K562 (cell line): ENCODE data around the gene KRT8. TPM values are rescaled to one million over a fixed set of nuclear protein-coding genes. Genes with fewer than 3 reads are reported as not detected.
A peak's percentile ranks its signal among the peaks of the same experiment; 100 is the strongest.

Experiments
- CTCFL ChIP-seq: IDR thresholded peaks from 2 replicates; pipeline ENCODE4 v1.6.1; 2011; ENCODE audit warnings: borderline replicate concordance, low read depth, mild to moderate bottlenecking, moderate library complexity, low read length; ENCODE audit not compliant: insufficient read depth, poor library complexity, severe bottlenecking
- HLTF ChIP-seq: fragments of 450-650 bp; IDR thresholded peaks from 2 replicates; pipeline ENCODE4 v1.6.1; 2016
- KDM4B ChIP-seq, 2 experiments: fragments of 450-650 bp in 1 of 2; sonication (generic) in 1 of 2; IDR thresholded peaks; 2 replicates each; pipeline ENCODE4 v1.6.1; 2016 to 2017; ENCODE audit warnings: borderline replicate concordance in 2 of 2, antibody characterized with exemption in 1 of 2, low read depth in 1 of 2, mild to moderate bottlenecking in 1 of 2
- NEUROD1 ChIP-seq: fragments of 150-350 bp; IDR thresholded peaks from 2 replicates; pipeline ENCODE4 v1.6.1; 2014; ENCODE audit warnings: borderline replicate concordance, low read length, low read depth; ENCODE audit not compliant: partially characterized antibody
- NFIC ChIP-seq: fragments of 450-650 bp; IDR thresholded peaks from 2 replicates; pipeline ENCODE4 v1.6.1; 2017; ENCODE audit warnings: mild to moderate bottlenecking, inconsistent platforms
- NR4A1 ChIP-seq, 2 experiments: fragments of 250-450 bp in 1 of 2; fragments of 450-650 bp in 1 of 2; sonication (Bioruptor Pico) in 1 of 2; IDR thresholded peaks; 2 replicates each; pipeline versions ENCODE4 v1.4.0 to v1.6.1; 2016 to 2020; ENCODE audit warnings: mild to moderate bottlenecking in 2 of 2, missing compliant biosample characterization in 1 of 2, missing genetic modification characterization in 1 of 2, moderate library complexity in 1 of 2
- PPARD ChIP-seq: fragments of 250-450 bp; sonication (Bioruptor Pico); IDR thresholded peaks from 2 replicates; pipeline ENCODE4 v1.8.0; 2022; ENCODE audit warnings: inconsistent platforms, mild to moderate bottlenecking, moderate library complexity
- RNF2 ChIP-seq: sonication (generic); IDR thresholded peaks from 2 replicates; pipeline ENCODE4 v1.6.1; 2016
- TFE3 ChIP-seq: fragments of 450-650 bp; formaldehyde crosslinking; IDR thresholded peaks from 2 replicates; pipeline ENCODE4 v1.4.0; 2020; ENCODE audit warnings: mild to moderate bottlenecking, mixed read lengths
- TRIM28 ChIP-seq: fragments of 450-650 bp; IDR thresholded peaks from 2 replicates; pipeline ENCODE4 v1.6.1; 2017
- VEZF1 ChIP-seq: fragments of 200-800 bp; sonication (Bioruptor generic); IDR thresholded peaks from 2 replicates; pipeline ENCODE4 v1.6.1; 2017; ENCODE audit warnings: missing genetic modification characterization, missing compliant biosample characterization
- ZNF76 ChIP-seq: fragments of 250-450 bp; sonication (Bioruptor Pico); IDR thresholded peaks from 2 replicates; pipeline ENCODE4 v1.4.0; 2020; ENCODE audit warnings: mild to moderate bottlenecking, moderate library complexity, borderline replicate concordance
- polyA plus RNA-seq, 8 experiments: library from polyadenylated mRNA; depleted of rRNA in 4 of 8; stranded (reverse) in 5 of 8; unstranded in 3 of 8; fragments of >200 nt; fragmentation: Nextera tagmentation in 2 of 8; fragmentation: Illumina TruSeq in 1 of 8; extraction: Ambion mirVana in 2 of 8; extraction: Trizol in 1 of 8; gene quantifications; 2 replicates each; pipeline versions ENCODE4 v1.2.1 to v1.2.3, GENCODE V29; 2011 to 2014; ENCODE audit warnings: inconsistent platforms in 1 of 8, missing spikeins in 1 of 8
- total RNA-seq, 7 experiments: library from RNA; depleted of rRNA in 6 of 7; stranded (reverse); fragments of >200 nt in 6 of 7; fragmentation: Illumina TruSeq in 2 of 7; extraction: Trizol in 2 of 7; gene quantifications; 2 replicates each; pipeline versions ENCODE4 v1.2.1 to v1.2.3, GENCODE V29; 2011 to 2021; ENCODE audit warnings: low replicate concordance in 1 of 7
- TF ChIP-seq, protein P1 (sequence below): fragments of 250-450 bp; sonication (Bioruptor Pico); IDR thresholded peaks from 2 replicates; pipeline ENCODE4 v1.5.0; 2021; ENCODE audit warnings: mild to moderate bottlenecking, borderline replicate concordance
- TF ChIP-seq, protein P2 (sequence below): sonication (generic); formaldehyde crosslinking; IDR thresholded peaks from 2 replicates; pipeline ENCODE4 v1.8.1; 2023; ENCODE audit warnings: mild to moderate bottlenecking, missing genetic modification reagents, moderate library complexity

KRT8 gene
- total and polyA plus RNA-seq, 9 of the 15 experiments (the other 6 are each of a cell fraction or from before 2014, with no cell fraction given), result 41.5 to 661 (median 260) TPM

- TF ChIP-seq, protein P1, sequence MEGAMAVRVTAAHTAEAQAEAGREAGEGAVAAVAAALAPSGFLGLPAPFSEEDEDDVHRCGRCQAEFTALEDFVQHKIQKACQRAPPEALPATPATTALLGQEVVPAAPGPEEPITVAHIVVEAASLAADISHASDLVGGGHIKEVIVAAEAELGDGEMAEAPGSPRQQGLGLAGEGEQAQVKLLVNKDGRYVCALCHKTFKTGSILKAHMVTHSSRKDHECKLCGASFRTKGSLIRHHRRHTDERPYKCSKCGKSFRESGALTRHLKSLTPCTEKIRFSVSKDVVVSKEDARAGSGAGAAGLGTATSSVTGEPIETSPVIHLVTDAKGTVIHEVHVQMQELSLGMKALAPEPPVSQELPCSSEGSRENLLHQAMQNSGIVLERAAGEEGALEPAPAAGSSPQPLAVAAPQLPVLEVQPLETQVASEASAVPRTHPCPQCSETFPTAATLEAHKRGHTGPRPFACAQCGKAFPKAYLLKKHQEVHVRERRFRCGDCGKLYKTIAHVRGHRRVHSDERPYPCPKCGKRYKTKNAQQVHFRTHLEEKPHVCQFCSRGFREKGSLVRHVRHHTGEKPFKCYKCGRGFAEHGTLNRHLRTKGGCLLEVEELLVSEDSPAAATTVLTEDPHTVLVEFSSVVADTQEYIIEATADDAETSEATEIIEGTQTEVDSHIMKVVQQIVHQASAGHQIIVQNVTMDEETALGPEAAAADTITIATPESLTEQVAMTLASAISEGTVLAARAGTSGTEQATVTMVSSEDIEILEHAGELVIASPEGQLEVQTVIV (CRISPR knock-in tag), result no peak
- TF ChIP-seq VEZF1 (CRISPR knock-in tag), result peak; percentile 60; the same call in 1 of the 2 replicates
- no peak for TF ChIP-seq RNF2
- no peak for TF ChIP-seq HLTF
- TF ChIP-seq NR4A1 (CRISPR knock-in tag; IDR thresholded peaks at IDR 0.05), result no peak
- no peak for TF ChIP-seq NR4A1 (tag; IDR thresholded peaks at IDR 0.05)
- TF ChIP-seq CTCFL, result peak; percentile 58
- no peak for TF ChIP-seq TFE3 (CRISPR knock-in tag)
- no peak for TF ChIP-seq PPARD (CRISPR knock-in tag)
- no peak for TF ChIP-seq ZNF76 (CRISPR knock-in tag)
- TF ChIP-seq NEUROD1, result no peak
- no peak for TF ChIP-seq NFIC
- TF ChIP-seq, protein P2, sequence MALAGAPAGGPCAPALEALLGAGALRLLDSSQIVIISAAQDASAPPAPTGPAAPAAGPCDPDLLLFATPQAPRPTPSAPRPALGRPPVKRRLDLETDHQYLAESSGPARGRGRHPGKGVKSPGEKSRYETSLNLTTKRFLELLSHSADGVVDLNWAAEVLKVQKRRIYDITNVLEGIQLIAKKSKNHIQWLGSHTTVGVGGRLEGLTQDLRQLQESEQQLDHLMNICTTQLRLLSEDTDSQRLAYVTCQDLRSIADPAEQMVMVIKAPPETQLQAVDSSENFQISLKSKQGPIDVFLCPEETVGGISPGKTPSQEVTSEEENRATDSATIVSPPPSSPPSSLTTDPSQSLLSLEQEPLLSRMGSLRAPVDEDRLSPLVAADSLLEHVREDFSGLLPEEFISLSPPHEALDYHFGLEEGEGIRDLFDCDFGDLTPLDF (CRISPR knock-in tag), result no peak
- no peak for TF ChIP-seq TRIM28
- no peak for TF ChIP-seq KDM4B (IDR thresholded peaks at IDR 0.05; ENCODE audit: borderline replicate concordance in 2 of 2, low read depth in 1 of 2)
Observed at GRCh38 chr12:52870361-52871290, 34.2 kb downstream of the KRT8 start (continued).
